22Rv1 (cell line): ENCODE results near the gene GRPEL1.

Experiments
- CTCF ChIP-seq: fragments of 450-650 bp; IDR thresholded peaks from 2 replicates; pipeline ENCODE4 v1.5.1; 2017; ENCODE audit warnings: mild to moderate bottlenecking
- ZFX ChIP-seq: fragments of 450-650 bp; IDR thresholded peaks from 2 replicates; pipeline ENCODE4 v1.6.1; 2017; ENCODE audit warnings: antibody characterized with exemption, borderline replicate concordance

GRCh38 chr4:7107166-7107905 is 39.5 kb upstream of the GRPEL1 start:
- no peak for TF ChIP-seq CTCF
- TF ChIP-seq ZFX, result no peak
